HL-60 (cell line): Measurements from ENCODE around the gene TMEM225.

ENCODE experiments used
- DNase-seq, 2 experiments: peaks; one replicate each; pipeline ENCODE4 v3.0.0-alpha.2; 2010 to 2020; ENCODE audit warnings: low read depth in 1 of 2, low spot score in 1 of 2
- H3K27ac ChIP-seq: fragments of 250-450 bp; sonication (Bioruptor Pico); replicated peaks from 2 replicates; pipeline ENCODE4 v1.5.1; 2020; ENCODE audit warnings: mild to moderate bottlenecking, moderate library complexity
- H3K27me3 ChIP-seq: fragments of 250-450 bp; sonication (Bioruptor Pico); 2 replicates; pipeline ENCODE4 v1.5.1; 2021; ENCODE audit warnings: mild to moderate bottlenecking, moderate library complexity; ENCODE audit not compliant: insufficient read depth, poor library complexity, severe bottlenecking
- H3K4me3 ChIP-seq: replicated peaks from 2 replicates; pipeline ENCODE4 v1.5.1; 2011; ENCODE audit warnings: mild to moderate bottlenecking, control low read depth, low read length; ENCODE audit not compliant: insufficient read depth
- CTCF ChIP-seq: IDR thresholded peaks from one replicate; pipeline ENCODE4 v1.5.1; 2011; ENCODE audit warnings: low read length, control low read depth, inconsistent platforms; ENCODE audit not compliant: insufficient read depth
- GABPA ChIP-seq: IDR thresholded peaks from 2 replicates; pipeline ENCODE4 v1.6.1; 2012; ENCODE audit warnings: low read depth
- POLR2AphosphoS5 ChIP-seq: IDR thresholded peaks from 2 replicates; pipeline ENCODE4 v1.6.1; 2012; ENCODE audit warnings: low read depth
- REST ChIP-seq: IDR thresholded peaks from 2 replicates; pipeline ENCODE4 v1.6.1; 2012; ENCODE audit warnings: low read depth; ENCODE audit not compliant: insufficient replicate concordance
- SPI1 ChIP-seq: IDR thresholded peaks from 2 replicates; pipeline ENCODE4 v1.6.1; 2012; ENCODE audit warnings: low read depth, mild to moderate bottlenecking, borderline replicate concordance

TMEM225 gene

GRCh38 chr11:123859731-123860130 is 25.7 kb downstream of the TMEM225 start:
- Histone ChIP-seq H3K4me3 (no peak overlapping the region), H3K27me3 (no peaks in the 10 kb centered on the region), H3K27ac (no peak overlapping the region)
- no peak for TF ChIP-seq POLR2AphosphoS5
- TF ChIP-seq REST: no peak
- TF ChIP-seq CTCF: no peak
- DNase-seq: no peak

GRCh38 chr11:123856444-123856843 is 29.0 kb downstream of the TMEM225 start:
- no peak for TF ChIP-seq SPI1
- no peak for TF ChIP-seq GABPA
- TF ChIP-seq REST: no peak
- TF ChIP-seq POLR2AphosphoS5: no peak
- no peak for TF ChIP-seq CTCF
- H3K27me3 ChIP-seq: no peaks in the 10 kb centered on the region

GRCh38 chr11:123853038-123853437 is 32.4 kb downstream of the TMEM225 start:
- Histone ChIP-seq H3K27me3 (no peaks in the 10 kb centered on the region), H3K27ac (no peak overlapping the region), H3K4me3 (no peak overlapping the region)
- DNase-seq: no peak
- TF ChIP-seq REST: no peak
- no peak for TF ChIP-seq GABPA
- no peak for TF ChIP-seq CTCF
- TF ChIP-seq POLR2AphosphoS5: no peak
- TF ChIP-seq SPI1: no peak

More at GRCh38 chr11:123856444-123856843, 29.0 kb downstream of the TMEM225 start:
- DNase-seq: no peak
- Histone ChIP-seq H3K4me3 (no peak overlapping the region), H3K27ac (no peak overlapping the region)
